Right lobe of liver (tissue), 6 donors: ENCODE results near the gene CFAP157. TPM values are rescaled to one million over a fixed set of nuclear protein-coding genes. Genes with fewer than 3 reads are reported as not detected.

Experiments
- ATAC-seq, 4 donors: fragments of 200-7000 bp; cut with Tn5 transposase; one replicate each; pipeline ENCODE4 v1.9.1; 2020; ENCODE audit warnings: mild to moderate bottlenecking in 4 of 4, moderate library complexity in 4 of 4
- DNase-seq, 3 donors: peaks; one replicate each; pipeline ENCODE4 v3.0.0-alpha.2; 2020
- H3K27ac ChIP-seq, 3 donors: fragments of 200-600 bp; one replicate each; pipeline ENCODE4 v1.8.0; 2022
- H3K27me3 ChIP-seq, 2 donors: fragments of 200-600 bp; one replicate each; pipeline ENCODE4 v1.8.0; 2022
- H3K36me3 ChIP-seq, 4 donors: fragments of 200-600 bp; sonication (generic) in 1 of 4; one replicate each; pipeline versions ENCODE4 v1.5.1 to v1.8.0; 2017 to 2022; ENCODE audit warnings: control low read depth in 1 of 4
- H3K4me1 ChIP-seq, 4 donors: fragments of 200-600 bp; sonication (generic) in 1 of 4; one replicate each; pipeline versions ENCODE4 v1.5.1 to v1.8.0; 2017 to 2022; ENCODE audit warnings: control low read depth in 1 of 4
- H3K4me3 ChIP-seq, 3 donors: fragments of 200-600 bp; one replicate each; pipeline ENCODE4 v1.8.0; 2022
- H3K9me3 ChIP-seq, 4 donors: fragments of 200-600 bp; sonication (generic) in 1 of 4; one replicate each; pipeline versions ENCODE4 v1.5.1 to v1.8.0; 2017 to 2022; ENCODE audit warnings: control low read depth in 1 of 4
- CTCF ChIP-seq, 4 donors: fragments of 200-600 bp in 3 of 4; fragments of 450-650 bp in 1 of 4; IDR thresholded peaks; one replicate each; pipeline versions ENCODE4 v1.5.1 to v1.8.0; 2016 to 2022; ENCODE audit warnings: antibody characterized with exemption in 4 of 4, mild to moderate bottlenecking in 2 of 4
- POLR2A ChIP-seq: fragments of 450-650 bp; IDR thresholded peaks from one replicate; pipeline ENCODE4 v1.6.1; 2017; ENCODE audit warnings: antibody characterized with exemption, mild to moderate bottlenecking
- WGBS: methylation state at CpG from one replicate; pipeline ENCODE4 v1.1.6; 2018; ENCODE audit warnings: low coverage, low lambda C conversion rate; ENCODE audit not compliant: insufficient coverage; ENCODE audit errors: missing lambda C conversion rate; 5-methylcytosine and 5-hydroxymethylcytosine counted together
- intact Hi-C, 2 donors: fragments of 100-400 bp; cut with DNase I; formaldehyde crosslinking; loops; one replicate each; pipeline versions ENCODE4 v1.11.2 to v1.14.1; 2022
- total RNA-seq, 6 experiments: library from RNA; depleted of rRNA in 2 of 6; stranded (reverse); fragments of >200 nt in 2 of 6; fragmentation: NEBNext Ultra II Directional in 3 of 6; extraction: Animal tissue kit (Norgen Biotek cat#: 25700) in 3 of 6; gene quantifications; one replicate each; pipeline versions ENCODE4 v1.1.0 to v1.2.4, GENCODE V29; 2016 to 2023
- donor health status: DM: no; HTN: yes; CAD: no.
- donor health status: DM: no; HTN: no; CAD: no.
- donor health status: DM: no; HTN: no; CAD: no.
- donor health status: DM: no; HTN: yes; CAD: no.
- donor health status: DM: no; HTN: yes; CAD: no.

The CFAP157 gene
- total RNA-seq, 6 experiments from 2014 or later, result 0.10 TPM; not detected in 5

DNA sequence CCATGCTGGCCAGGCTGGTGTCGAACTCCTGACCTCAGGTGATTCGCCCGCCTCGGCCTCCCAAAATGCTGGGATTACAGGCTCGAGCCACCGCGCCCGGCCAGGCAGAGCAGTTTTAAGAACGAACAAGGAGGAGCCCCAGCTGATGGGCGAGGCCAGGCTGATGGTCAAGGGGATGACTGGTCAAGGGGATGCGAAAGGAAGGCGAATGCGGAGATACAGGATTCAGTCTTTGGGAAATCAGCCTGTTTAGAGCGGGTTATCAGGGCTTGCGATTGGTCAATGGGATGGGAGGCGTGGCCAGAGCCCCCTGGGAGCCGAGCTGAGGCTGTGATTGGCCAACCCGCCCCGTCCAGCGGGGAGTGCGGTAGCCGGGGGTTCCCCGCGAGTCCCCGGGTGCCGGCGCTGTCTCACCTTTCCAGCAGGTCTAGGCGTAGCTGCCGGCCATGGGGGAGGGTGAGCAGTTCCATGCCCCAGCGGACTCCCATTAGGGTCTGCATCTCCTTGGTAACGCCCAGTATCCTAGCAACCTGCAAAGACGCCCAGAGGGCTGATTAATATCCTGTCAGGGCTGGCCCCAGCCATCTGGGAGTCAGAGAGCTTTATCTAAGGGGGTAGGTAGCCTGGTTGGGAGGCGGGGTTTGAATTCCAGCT, 35.8 kb downstream of the CFAP157 start:
- intact Hi-C loops, result no loop called here
- ATAC-seq (no peak), DNase-seq (no peak)
- Histone ChIP-seq H3K4me1 (no peaks in the 10 kb centered on the region), H3K9me3 (no peaks in the 10 kb centered on the region), H3K27me3 (peaks cover 0 to 8% of the 10 kb centered on the region in 2 donors), H3K4me3 (peak overlapping the region in 1 of 3 donors; percentile 16), H3K27ac (no peak overlapping the region), H3K36me3 (no peaks in the 10 kb centered on the region)
- TF ChIP-seq POLR2A (no peak), CTCF (IDR thresholded peaks at IDR 0.05) (no peak)
- WGBS, result 39% methylated on average over 17 of the region's 33 CpGs

GRCh38 chr9:127744398-127745110, 37.8 kb downstream of the CFAP157 start:
- Histone ChIP-seq H3K4me1 (no peaks in the 10 kb centered on the region), H3K36me3 (no peaks in the 10 kb centered on the region), H3K27ac (no peak overlapping the region), H3K27me3 (peaks cover 0 to 8% of the 10 kb centered on the region in 2 donors), H3K9me3 (no peaks in the 10 kb centered on the region), H3K4me3 (no peak overlapping the region)
- 70% methylated on average over 2 of the region's 19 CpGs for WGBS
- no peak for DNase-seq
- TF ChIP-seq CTCF (IDR thresholded peaks at IDR 0.05) (no peak), POLR2A (no peak)
- intact Hi-C loops, result no loop called here
- ATAC-seq, result no peak

GRCh38 chr9:127746959-127747569, 40.3 kb downstream of the CFAP157 start:
- TF ChIP-seq POLR2A, result no peak
- TF ChIP-seq CTCF (IDR thresholded peaks at IDR 0.05), result no peak
- WGBS, result 40% methylated on average over 5 of the region's 15 CpGs
- Histone ChIP-seq H3K4me3 (no peak overlapping the region), H3K27ac (no peak overlapping the region), H3K4me1 (no peaks in the 10 kb centered on the region), H3K36me3 (no peaks in the 10 kb centered on the region), H3K9me3 (no peaks in the 10 kb centered on the region), H3K27me3 (peaks cover 0 to 8% of the 10 kb centered on the region in 2 donors)
- ATAC-seq, result no peak
- DNase-seq, result no peak
- intact Hi-C loops, result no loop called here

DNA sequence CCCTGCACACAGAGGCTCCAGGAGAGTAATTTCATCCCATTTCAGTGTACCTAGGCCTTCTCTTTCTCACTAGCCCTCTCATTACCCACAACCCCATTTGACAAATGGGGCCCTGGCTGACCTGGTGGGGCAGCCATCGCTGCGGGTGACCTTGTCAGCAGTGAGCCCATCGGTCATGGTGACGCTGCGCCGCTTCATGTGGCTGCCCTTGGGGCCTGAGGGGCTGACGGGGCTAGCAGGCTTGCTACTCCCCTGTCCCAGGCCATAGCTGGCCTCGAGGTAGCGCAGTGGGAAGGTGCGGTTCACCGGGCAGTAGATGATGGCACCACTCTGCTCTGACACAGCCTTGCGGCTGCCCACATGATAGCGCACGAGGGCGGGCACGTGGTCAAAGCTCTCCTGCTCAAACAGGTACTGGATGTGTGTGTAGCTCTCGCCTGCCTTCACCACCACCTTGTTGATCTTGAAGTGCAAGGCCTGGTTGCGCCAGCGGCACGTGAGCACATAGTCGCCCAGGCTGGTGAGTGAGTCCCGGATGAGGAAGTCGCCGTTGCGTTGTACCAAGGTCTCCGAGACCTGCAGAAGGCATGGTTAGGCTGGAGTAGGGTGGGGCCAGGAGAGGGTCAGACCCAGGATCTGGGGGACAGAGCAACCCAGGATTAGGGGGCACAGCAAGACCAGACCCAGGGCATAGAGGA, 42.5 kb downstream of the CFAP157 start:
- TF ChIP-seq POLR2A, result no peak
- no peak for TF ChIP-seq CTCF (IDR thresholded peaks at IDR 0.05)
- intact Hi-C loops, result no loop called here
- no peak overlapping the region for H3K4me3 ChIP-seq
- H3K36me3 ChIP-seq, result no peaks in the 10 kb centered on the region
- H3K4me1 ChIP-seq, result no peaks in the 10 kb centered on the region
- H3K27ac ChIP-seq, result no peak overlapping the region
- ATAC-seq (no peak), DNase-seq (no peak)
- H3K9me3 ChIP-seq, result no peaks in the 10 kb centered on the region
- 94% methylated on average over 3 of the region's 26 CpGs for WGBS
- no peaks in the 10 kb centered on the region for H3K27me3 ChIP-seq
